ENCODE measurements around the gene ZRANB3.

Gene ZRANB3

DNA sequence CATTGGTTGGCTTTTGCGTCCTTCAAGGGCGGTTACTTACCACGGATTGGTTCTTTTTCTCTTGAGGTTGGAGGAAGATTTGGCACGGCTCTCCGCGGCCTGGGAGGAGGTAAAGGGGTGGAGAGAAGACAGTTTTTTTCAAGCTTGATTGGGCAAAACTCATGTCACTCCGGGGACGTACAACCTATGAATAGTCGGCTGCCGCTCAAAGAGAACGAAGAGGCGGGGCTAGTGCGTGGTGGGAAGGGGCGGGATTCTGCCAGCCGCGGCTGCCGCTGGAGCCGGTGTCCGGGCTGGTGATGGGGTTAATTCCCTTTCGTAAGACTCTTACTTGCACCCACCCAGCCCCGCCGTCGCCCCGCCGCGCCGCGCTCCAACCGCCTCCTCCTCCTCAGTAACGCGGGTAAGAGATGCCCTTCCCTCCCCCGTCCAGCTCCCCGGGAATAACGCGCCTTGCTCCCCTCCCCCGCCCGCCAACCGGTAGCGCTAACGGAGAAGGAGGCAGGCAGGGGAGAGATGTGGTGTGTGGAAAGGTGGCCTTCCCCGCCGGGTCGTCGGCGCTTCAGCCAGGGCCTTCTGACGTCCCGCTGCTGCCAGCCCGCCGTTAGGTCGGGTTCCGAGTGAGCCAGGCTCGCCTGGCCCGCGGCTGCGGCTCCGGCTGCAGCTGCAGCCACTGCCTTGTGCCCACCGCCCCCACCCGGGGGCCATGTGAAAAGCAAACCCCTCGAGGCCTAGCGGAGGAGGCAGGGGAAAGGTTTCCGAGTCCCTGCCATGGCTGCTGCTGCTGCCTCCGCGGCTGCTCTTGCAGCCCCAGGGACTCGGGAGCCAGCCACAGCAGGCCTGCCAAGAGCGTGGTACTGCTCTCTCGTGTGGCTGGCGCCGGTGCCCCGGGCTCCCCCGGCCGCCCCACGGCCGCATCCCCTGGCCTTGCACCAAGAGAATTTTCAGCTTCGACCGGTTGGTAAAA, 496 bp upstream of the ZRANB3 start, which contains the start of gene R3HDM1:
Gene R3HDM1, plus strand, starts transcription at position 254 of the 967 bp plus-strand sequence. CDS start 73,362 bp downstream, outside the sequence.
- POLR2A ChIA-PET: interaction anchor here (0.7 to 1.7 kb wide), 10 partner anchors 17 to 614 kb away, joined by 3 to 7 read pairs (median 3); no protein-coding TSS in a partner anchor
- CTCF ChIA-PET: interaction anchor here (0.6 to 1.4 kb wide), 5 partner anchors 30 to 1216 kb away, joined by 3 to 5 read pairs (median 4); no protein-coding TSS in a partner anchor
- peak within 1 kb of the TSS; percentile 72 for H3K4me3 ChIP-seq (ENCODE audit: low read depth, low read length)
- no peaks in the 10 kb centered on the region for H3K9me3 ChIP-seq (ENCODE audit: control insufficient read depth, insufficient read depth, low read depth, low read length)
- no peaks in the 10 kb centered on the region for H3K4me1 ChIP-seq (ENCODE audit: control insufficient read depth, insufficient read depth, low read length)
- peak within 1 kb of the TSS; percentile 93 for H3K27ac ChIP-seq (ENCODE audit: extremely low read depth, low read depth, low read length)
- H3K36me3 ChIP-seq (ENCODE audit: control insufficient read depth in 2 of 2, insufficient read depth in 1 of 2, low read length in 2 of 2): peaks cover 0 to 3% of the 10 kb centered on the region in 2 experiments; a peak in 1 of 3 replicates
- 0 out of 2 replicates have a peak, but pooled peaks have one; percentile 20 for TF ChIP-seq ZSCAN30 (tag by site-specific recombination; IDR thresholded peaks at IDR 0.05)
- TF ChIP-seq ZNF341 (tag by site-specific recombination; IDR thresholded peaks at IDR 0.05; ENCODE audit: low read depth): peak; percentile 64
- TF ChIP-seq, protein P1, sequence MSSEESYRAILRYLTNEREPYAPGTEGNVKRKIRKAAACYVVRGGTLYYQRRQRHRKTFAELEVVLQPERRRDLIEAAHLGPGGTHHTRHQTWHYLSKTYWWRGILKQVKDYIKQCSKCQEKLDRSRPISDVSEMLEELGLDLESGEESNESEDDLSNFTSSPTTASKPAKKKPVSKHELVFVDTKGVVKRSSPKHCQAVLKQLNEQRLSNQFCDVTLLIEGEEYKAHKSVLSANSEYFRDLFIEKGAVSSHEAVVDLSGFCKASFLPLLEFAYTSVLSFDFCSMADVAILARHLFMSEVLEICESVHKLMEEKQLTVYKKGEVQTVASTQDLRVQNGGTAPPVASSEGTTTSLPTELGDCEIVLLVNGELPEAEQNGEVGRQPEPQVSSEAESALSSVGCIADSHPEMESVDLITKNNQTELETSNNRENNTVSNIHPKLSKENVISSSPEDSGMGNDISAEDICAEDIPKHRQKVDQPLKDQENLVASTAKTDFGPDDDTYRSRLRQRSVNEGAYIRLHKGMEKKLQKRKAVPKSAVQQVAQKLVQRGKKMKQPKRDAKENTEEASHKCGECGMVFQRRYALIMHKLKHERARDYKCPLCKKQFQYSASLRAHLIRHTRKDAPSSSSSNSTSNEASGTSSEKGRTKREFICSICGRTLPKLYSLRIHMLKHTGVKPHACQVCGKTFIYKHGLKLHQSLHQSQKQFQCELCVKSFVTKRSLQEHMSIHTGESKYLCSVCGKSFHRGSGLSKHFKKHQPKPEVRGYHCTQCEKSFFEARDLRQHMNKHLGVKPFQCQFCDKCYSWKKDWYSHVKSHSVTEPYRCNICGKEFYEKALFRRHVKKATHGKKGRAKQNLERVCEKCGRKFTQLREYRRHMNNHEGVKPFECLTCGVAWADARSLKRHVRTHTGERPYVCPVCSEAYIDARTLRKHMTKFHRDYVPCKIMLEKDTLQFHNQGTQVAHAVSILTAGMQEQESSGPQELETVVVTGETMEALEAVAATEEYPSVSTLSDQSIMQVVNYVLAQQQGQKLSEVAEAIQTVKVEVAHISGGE (tag by site-specific recombination; conservative IDR thresholded peaks at IDR 0.05; ENCODE audit: low read depth): peak; percentile 44; the same call in 1 of the 2 replicates
- TF ChIP-seq, protein P2, sequence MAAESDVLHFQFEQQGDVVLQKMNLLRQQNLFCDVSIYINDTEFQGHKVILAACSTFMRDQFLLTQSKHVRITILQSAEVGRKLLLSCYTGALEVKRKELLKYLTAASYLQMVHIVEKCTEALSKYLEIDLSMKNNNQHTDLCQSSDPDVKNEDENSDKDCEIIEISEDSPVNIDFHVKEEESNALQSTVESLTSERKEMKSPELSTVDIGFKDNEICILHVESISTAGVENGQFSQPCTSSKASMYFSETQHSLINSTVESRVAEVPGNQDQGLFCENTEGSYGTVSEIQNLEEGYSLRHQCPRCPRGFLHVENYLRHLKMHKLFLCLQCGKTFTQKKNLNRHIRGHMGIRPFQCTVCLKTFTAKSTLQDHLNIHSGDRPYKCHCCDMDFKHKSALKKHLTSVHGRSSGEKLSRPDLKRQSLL (tag by site-specific recombination; IDR thresholded peaks at IDR 0.05): peak; percentile 65; the same call in 1 of the 2 replicates
- 0 out of 2 replicates have a peak, but pooled peaks have one; percentile 31 for TF ChIP-seq GLI4 (tag by site-specific recombination; IDR thresholded peaks at IDR 0.05)
- TF ChIP-seq ZNF335 (tag by site-specific recombination; conservative IDR thresholded peaks at IDR 0.05): peak; percentile 38
- TF ChIP-seq, protein P3, sequence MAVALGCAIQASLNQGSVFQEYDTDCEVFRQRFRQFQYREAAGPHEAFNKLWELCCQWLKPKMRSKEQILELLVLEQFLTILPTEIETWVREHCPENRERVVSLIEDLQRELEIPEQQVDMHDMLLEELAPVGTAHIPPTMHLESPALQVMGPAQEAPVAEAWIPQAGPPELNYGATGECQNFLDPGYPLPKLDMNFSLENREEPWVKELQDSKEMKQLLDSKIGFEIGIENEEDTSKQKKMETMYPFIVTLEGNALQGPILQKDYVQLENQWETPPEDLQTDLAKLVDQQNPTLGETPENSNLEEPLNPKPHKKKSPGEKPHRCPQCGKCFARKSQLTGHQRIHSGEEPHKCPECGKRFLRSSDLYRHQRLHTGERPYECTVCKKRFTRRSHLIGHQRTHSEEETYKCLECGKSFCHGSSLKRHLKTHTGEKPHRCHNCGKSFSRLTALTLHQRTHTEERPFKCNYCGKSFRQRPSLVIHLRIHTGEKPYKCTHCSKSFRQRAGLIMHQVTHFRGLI (tag by site-specific recombination; IDR thresholded peaks at IDR 0.05): no peak
- no peak; the same call in 1 of the 2 replicates for TF ChIP-seq ZBTB8A (tag by site-specific recombination; IDR thresholded peaks at IDR 0.05)
- TF ChIP-seq ZNF677 (tag by site-specific recombination; IDR thresholded peaks at IDR 0.05): no peak
- TF ChIP-seq ZNF585B (tag by site-specific recombination; IDR thresholded peaks at IDR 0.05): no peak
- TF ChIP-seq ZNF514 (tag by site-specific recombination; IDR thresholded peaks at IDR 0.05): no peak
- TF ChIP-seq, protein P4, sequence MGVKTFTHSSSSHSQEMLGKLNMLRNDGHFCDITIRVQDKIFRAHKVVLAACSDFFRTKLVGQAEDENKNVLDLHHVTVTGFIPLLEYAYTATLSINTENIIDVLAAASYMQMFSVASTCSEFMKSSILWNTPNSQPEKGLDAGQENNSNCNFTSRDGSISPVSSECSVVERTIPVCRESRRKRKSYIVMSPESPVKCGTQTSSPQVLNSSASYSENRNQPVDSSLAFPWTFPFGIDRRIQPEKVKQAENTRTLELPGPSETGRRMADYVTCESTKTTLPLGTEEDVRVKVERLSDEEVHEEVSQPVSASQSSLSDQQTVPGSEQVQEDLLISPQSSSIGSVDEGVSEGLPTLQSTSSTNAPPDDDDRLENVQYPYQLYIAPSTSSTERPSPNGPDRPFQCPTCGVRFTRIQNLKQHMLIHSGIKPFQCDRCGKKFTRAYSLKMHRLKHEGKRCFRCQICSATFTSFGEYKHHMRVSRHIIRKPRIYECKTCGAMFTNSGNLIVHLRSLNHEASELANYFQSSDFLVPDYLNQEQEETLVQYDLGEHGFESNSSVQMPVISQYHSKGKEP (tag by site-specific recombination; IDR thresholded peaks at IDR 0.05): no peak
- no peak for TF ChIP-seq ZNF138 (tag by site-specific recombination; IDR thresholded peaks at IDR 0.05; ENCODE audit: borderline replicate concordance)
- TF ChIP-seq ZNF561 (tag by site-specific recombination; IDR thresholded peaks at IDR 0.05; ENCODE audit: borderline replicate concordance): no peak; the same call in 1 of the 2 replicates
- no peak for TF ChIP-seq KLF1 (tag by site-specific recombination; IDR thresholded peaks at IDR 0.05)
- peak; percentile 76; the same call in 1 of the 2 replicates for TF ChIP-seq ZFP37 (tag by site-specific recombination; IDR thresholded peaks at IDR 0.05)
- TF ChIP-seq, protein P5, sequence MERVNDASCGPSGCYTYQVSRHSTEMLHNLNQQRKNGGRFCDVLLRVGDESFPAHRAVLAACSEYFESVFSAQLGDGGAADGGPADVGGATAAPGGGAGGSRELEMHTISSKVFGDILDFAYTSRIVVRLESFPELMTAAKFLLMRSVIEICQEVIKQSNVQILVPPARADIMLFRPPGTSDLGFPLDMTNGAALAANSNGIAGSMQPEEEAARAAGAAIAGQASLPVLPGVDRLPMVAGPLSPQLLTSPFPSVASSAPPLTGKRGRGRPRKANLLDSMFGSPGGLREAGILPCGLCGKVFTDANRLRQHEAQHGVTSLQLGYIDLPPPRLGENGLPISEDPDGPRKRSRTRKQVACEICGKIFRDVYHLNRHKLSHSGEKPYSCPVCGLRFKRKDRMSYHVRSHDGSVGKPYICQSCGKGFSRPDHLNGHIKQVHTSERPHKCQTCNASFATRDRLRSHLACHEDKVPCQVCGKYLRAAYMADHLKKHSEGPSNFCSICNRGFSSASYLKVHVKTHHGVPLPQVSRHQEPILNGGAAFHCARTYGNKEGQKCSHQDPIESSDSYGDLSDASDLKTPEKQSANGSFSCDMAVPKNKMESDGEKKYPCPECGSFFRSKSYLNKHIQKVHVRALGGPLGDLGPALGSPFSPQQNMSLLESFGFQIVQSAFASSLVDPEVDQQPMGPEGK (tag by site-specific recombination; IDR thresholded peaks at IDR 0.05): peak; percentile 76
- peak; percentile 84; the same call in 1 of the 2 replicates for TF ChIP-seq ZBTB48 (tag by site-specific recombination; IDR thresholded peaks at IDR 0.05)
- 0 out of 2 replicates have a peak, but pooled peaks have one; percentile 53 for TF ChIP-seq OSR2 (tag by site-specific recombination; IDR thresholded peaks at IDR 0.05)
- no peak for TF ChIP-seq ZNF785 (tag by site-specific recombination; IDR thresholded peaks at IDR 0.05)
- TF ChIP-seq WT1 (tag by site-specific recombination; IDR thresholded peaks at IDR 0.05): 0 out of 2 replicates have a peak, but pooled peaks have one; percentile 28
- TF ChIP-seq ZNF629 (tag by site-specific recombination; IDR thresholded peaks at IDR 0.05): peak; percentile 54
- TF ChIP-seq, protein P6, sequence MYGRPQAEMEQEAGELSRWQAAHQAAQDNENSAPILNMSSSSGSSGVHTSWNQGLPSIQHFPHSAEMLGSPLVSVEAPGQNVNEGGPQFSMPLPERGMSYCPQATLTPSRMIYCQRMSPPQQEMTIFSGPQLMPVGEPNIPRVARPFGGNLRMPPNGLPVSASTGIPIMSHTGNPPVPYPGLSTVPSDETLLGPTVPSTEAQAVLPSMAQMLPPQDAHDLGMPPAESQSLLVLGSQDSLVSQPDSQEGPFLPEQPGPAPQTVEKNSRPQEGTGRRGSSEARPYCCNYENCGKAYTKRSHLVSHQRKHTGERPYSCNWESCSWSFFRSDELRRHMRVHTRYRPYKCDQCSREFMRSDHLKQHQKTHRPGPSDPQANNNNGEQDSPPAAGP (tag by site-specific recombination; IDR thresholded peaks at IDR 0.05): peak; percentile 24; the same call in 1 of the 2 replicates
- TF ChIP-seq ZNF2 (tag by site-specific recombination; IDR thresholded peaks at IDR 0.05): 0 out of 2 replicates have a peak, but pooled peaks have one; percentile 48
